Measurements from ENCODE around the gene AMH.

Gene AMH

GRCh38 chr19:2246801-2247361 lies 2.2 kb upstream of the AMH start:
- FAIRE-seq (no peak), DNase-seq (ENCODE audit: extremely low spot score, insufficient read length, low read depth) (no peak)

GRCh38 chr19:2247433-2248101 lies 1.6 kb upstream of the AMH start:
- DNase-seq (ENCODE audit: extremely low spot score, insufficient read length, low read depth): no peak
- no peak for FAIRE-seq

- DNase-seq (ENCODE audit: extremely low spot score, insufficient read length, low read depth) (no peak), FAIRE-seq (no peak)
Measured at GRCh38 chr19:2248136-2249009, 750 bp upstream of the AMH start.

- FAIRE-seq (no peak), DNase-seq (ENCODE audit: extremely low spot score, insufficient read length, low read depth) (no peak)
Measured at GRCh38 chr19:2249880-2250765, 1.0 kb downstream of the AMH start.

GRCh38 chr19:2250766-2251105 lies 1.6 kb downstream of the AMH start:
- DNase-seq (ENCODE audit: extremely low spot score, insufficient read length, low read depth) (no peak), FAIRE-seq (no peak)

- no peak for FAIRE-seq
- no peak for DNase-seq (ENCODE audit: extremely low spot score, insufficient read length, low read depth)
Measured at GRCh38 chr19:2251106-2252054, 2.3 kb downstream of the AMH start.

- no peak for DNase-seq (ENCODE audit: extremely low spot score, insufficient read length, low read depth)
- FAIRE-seq: no peak
Measured at GRCh38 chr19:2252055-2252796, 3.1 kb downstream of the AMH start.

- no peak for FAIRE-seq
- DNase-seq (ENCODE audit: extremely low spot score, insufficient read length, low read depth): no peak
Measured at GRCh38 chr19:2252797-2253105, 3.6 kb downstream of the AMH start.

- FAIRE-seq (no peak), DNase-seq (ENCODE audit: extremely low spot score, insufficient read length, low read depth) (no peak)
Measured at GRCh38 chr19:2253106-2254063, 4.3 kb downstream of the AMH start.

- no peak for FAIRE-seq
- no peak for DNase-seq (ENCODE audit: extremely low spot score, insufficient read length, low read depth)
Measured at GRCh38 chr19:2254064-2254872, 5.1 kb downstream of the AMH start.

- DNase-seq (ENCODE audit: extremely low spot score, insufficient read length, low read depth): no peak
- FAIRE-seq: no peak
Measured at GRCh38 chr19:2255112-2255845, 6.2 kb downstream of the AMH start.

GRCh38 chr19:2255982-2256685 lies 7.0 kb downstream of the AMH start, which contains the start of gene JSRP1:
TSS of gene JSRP1 (minus strand) at chr19:2256417. CDS start at chr19:2255314, 1,103 bp downstream.
- no peak for FAIRE-seq
- DNase-seq (ENCODE audit: extremely low spot score, insufficient read length, low read depth): no peak

- DNase-seq (ENCODE audit: extremely low spot score, insufficient read length, low read depth) (no peak), FAIRE-seq (no peak)
Measured at GRCh38 chr19:2259336-2259735, 10.2 kb downstream of the AMH start.

- DNase-seq (ENCODE audit: extremely low spot score, insufficient read length, low read depth) (no peak), FAIRE-seq (peak; percentile 85)
Measured at GRCh38 chr19:2260341-2260805, 11.2 kb downstream of the AMH start.

GRCh38 chr19:2261438-2262172 lies 12.5 kb downstream of the AMH start:
- FAIRE-seq (peak; percentile 53), DNase-seq (ENCODE audit: extremely low spot score, insufficient read length, low read depth) (no peak)

All from GM18507 (cell line).